Ishikawa (cell line): ENCODE data around the gene MOB3C.

Experiments used
- EP300 ChIP-seq: IDR thresholded peaks from 2 replicates; pipeline ENCODE4 v1.6.1; 2012; ENCODE audit warnings: borderline replicate concordance
- MAX ChIP-seq: IDR thresholded peaks from 2 replicates; pipeline ENCODE4 v1.6.1; 2012
- RAD21 ChIP-seq: IDR thresholded peaks from 2 replicates; pipeline ENCODE4 v1.6.1; 2012; ENCODE audit warnings: low read depth
- TAF1 ChIP-seq: IDR thresholded peaks from 2 replicates; pipeline ENCODE4 v1.6.1; 2012; ENCODE audit warnings: low read depth, mild to moderate bottlenecking
- TEAD4 ChIP-seq: IDR thresholded peaks from 2 replicates; pipeline ENCODE4 v1.6.1; 2012
- ZBTB7A ChIP-seq: IDR thresholded peaks from 2 replicates; pipeline ENCODE4 v1.6.1; 2012; ENCODE audit warnings: low read depth

DNA sequence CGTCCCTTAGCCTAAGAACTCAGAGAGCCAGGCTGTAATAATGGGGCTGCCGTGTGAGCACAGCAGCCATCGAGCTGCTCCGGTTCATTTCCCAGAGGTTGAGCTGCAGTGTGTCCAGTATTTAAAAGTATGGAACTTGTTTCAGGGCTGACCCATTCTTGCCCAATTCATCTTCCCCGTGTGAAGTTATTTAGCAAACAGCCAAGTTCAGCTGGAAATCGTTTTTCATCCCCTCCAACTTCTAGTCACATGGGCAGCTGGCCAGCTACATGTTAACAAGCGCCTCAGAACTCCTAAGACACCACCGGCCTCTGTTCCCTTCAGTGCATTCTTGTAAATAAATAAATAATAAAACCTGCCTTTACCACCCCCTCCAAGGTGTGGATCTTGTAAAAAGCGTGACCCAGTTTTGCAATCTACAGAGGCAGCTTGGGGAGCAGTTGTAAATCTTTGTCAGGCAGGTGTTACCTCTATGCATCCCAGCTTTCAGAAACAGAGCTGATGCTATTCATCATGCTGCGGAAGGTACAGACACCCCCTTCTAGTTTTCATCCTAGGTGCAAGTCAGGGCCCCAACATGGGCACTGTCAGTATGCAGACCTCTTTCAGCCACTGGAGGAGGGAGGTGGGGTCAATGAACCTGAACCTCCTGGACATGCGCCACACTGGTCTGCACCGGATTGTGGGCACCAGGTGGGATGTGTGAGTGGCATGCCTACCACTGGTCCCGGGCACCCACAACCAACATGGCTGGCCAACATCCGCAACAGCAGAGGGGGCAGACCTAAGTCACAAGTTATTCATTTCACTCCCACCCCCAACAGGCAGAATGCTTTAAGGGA, 46.5 kb downstream of the MOB3C start:
- TF ChIP-seq TEAD4 (no peak), RAD21 (no peak), MAX (no peak), TAF1 (no peak), EP300 (no peak), ZBTB7A (no peak)
